Neuron (in vitro differentiated cells): ENCODE results near the gene VAX1.
A peak's percentile ranks its signal among the peaks of the same experiment; 100 is the strongest.
"Not testable (repeated sequence)": the region's sequence is repeated elsewhere in the genome, so short reads cannot be mapped to it uniquely, and the experiment has no call there.

Source experiments
- H2AFZ ChIP-seq: one replicate; pipeline ENCODE4 v1.6.1; 2013; ENCODE audit warnings: low read depth, mild to moderate bottlenecking, inconsistent platforms, low read length, moderate library complexity
- H3K27me3 ChIP-seq: one replicate; pipeline ENCODE4 v1.6.1; 2013; ENCODE audit warnings: low read length; ENCODE audit not compliant: insufficient read depth
- H3K36me3 ChIP-seq: one replicate; pipeline ENCODE4 v1.6.1; 2013; ENCODE audit warnings: low read length; ENCODE audit not compliant: insufficient read depth
- H3K4me1 ChIP-seq: one replicate; pipeline ENCODE4 v1.6.1; 2013; ENCODE audit warnings: low read length; ENCODE audit not compliant: insufficient read depth
- H3K4me3 ChIP-seq: 2 replicates; pipeline ENCODE4 v1.5.1; 2013; ENCODE audit warnings: mild to moderate bottlenecking, low read length, moderate library complexity
- H3K9me3 ChIP-seq: one replicate; pipeline ENCODE4 v1.6.1; 2013; ENCODE audit warnings: low read length

Gene VAX1, protein sequence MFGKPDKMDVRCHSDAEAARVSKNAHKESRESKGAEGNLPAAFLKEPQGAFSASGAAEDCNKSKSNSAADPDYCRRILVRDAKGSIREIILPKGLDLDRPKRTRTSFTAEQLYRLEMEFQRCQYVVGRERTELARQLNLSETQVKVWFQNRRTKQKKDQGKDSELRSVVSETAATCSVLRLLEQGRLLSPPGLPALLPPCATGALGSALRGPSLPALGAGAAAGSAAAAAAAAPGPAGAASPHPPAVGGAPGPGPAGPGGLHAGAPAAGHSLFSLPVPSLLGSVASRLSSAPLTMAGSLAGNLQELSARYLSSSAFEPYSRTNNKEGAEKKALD

DNA sequence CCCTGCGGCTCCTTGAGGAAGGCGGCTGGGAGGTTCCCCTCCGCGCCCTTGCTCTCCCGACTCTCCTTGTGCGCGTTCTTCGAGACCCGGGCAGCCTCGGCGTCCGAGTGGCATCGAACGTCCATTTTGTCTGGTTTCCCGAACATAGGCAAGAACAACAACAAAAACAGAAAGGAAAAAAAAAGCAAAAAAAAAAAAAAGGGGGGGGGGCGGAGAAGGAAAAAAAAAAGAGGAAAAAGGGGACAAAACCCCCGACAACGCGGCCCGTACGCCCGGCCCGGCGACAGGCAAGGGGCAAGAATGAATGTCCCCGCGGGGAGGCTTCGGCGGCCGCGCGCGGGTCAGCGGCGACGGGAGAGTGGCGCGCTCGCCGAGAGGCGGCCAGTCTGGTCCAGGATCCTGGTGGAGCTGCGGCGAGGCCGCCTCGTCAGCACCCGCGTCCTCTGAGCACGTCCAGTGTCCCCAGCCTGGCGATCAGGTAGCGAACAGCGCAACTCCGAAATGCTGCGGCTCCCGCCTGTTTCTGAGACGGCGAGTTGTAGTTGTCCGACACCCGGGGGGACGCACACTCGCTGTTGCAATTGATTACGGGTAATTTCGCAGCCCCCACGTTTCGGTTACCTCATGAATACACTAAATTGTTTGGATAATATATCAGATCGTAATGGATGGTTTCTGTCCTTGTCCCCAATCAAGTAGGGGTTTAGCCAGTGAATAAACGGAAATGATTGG, at the start of gene VAX1:
Gene VAX1 (minus strand): TSS at position 360 of the 732 bp plus-strand sequence. CDS start 214 bp downstream, at position 146.
- Histone ChIP-seq H3K36me3 (no peaks in the 10 kb centered on the region), H3K4me1 (peaks cover 19% of the 10 kb centered on the region), H3K4me3 (peak within 1 kb of the TSS; percentile 37), H3K27me3 (peaks cover 90% of the 10 kb centered on the region), H2AFZ (peak within 1 kb of the TSS; percentile 70), H3K9me3 (peaks cover 4% of the 10 kb centered on the region)

DNA sequence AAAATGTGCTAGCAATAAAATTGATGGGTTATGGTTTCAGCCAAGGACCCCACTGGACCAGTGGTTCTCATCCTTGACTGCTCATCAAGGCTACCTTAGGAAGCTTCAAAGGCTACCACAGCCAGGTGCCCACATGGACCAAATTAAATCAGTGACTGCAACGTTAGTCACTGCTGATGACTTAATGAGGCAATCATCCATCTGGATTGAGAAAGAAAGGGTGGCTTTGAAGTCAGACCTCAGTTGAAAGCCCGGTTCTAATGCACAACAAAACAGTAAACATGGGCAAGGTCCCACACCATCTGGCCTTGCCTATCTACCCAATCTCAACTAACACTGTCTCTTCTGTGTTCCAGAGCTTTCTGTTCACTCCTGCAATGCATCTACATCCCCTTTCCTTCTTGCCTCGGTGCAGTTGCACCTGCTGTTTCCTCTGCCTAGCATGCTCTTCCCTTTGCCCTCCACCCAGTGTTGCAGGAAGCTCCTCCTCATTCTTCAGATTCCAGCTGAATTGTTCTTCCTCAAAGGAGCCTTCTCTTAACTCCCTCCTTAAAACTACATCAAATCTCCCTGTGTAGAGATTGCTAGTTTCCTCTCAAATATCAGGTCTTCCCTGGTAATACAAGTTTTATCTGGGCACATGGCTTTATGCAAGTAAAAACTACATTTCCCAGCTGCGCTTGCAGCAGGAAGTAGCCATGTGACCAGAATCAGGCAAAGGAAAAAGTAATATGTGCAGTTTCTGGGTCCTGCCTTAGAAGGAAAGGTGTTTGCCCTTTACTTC, 49.0 kb upstream of the VAX1 start:
- Histone ChIP-seq H3K9me3 (no peaks in the 10 kb centered on the region), H2AFZ (no peak overlapping the region), H3K4me1 (no peaks in the 10 kb centered on the region), H3K4me3 (no peak overlapping the region), H3K36me3 (no peaks in the 10 kb centered on the region), H3K27me3 (no peaks in the 10 kb centered on the region)

GRCh38 chr10:117185817-117186216, 47.7 kb upstream of the VAX1 start:
- not testable (repeated sequence) for H3K4me3 ChIP-seq, H2AFZ ChIP-seq, H3K4me1 ChIP-seq, H3K9me3 ChIP-seq, H3K27me3 ChIP-seq, H3K36me3 ChIP-seq

GRCh38 chr10:117184821-117185220, 46.8 kb upstream of the VAX1 start:
- Histone ChIP-seq H3K27me3 (no peaks in the 10 kb centered on the region), H3K4me1 (no peaks in the 10 kb centered on the region), H3K9me3 (no peaks in the 10 kb centered on the region), H3K4me3 (no peak overlapping the region), H3K36me3 (no peaks in the 10 kb centered on the region), H2AFZ (no peak overlapping the region)

DNA sequence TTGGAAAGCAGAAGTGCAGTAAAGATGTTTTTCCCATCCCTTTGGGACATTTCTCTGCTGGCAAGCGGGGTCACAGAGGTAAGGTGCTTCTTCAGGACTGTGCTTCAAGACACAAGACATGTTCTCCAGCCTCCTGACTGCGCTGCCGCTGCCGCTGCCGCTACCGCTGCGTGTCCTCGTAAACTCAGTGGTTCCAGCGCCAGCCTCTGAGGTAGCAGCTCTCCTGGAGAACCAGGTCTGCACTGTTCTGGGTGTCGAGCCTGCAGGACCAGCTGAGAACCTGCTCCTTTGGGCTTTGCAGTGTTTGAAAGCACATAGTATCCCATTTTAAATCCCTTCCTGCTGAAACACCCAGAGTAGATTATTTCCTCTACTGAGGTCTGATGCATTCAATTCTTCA, 46.2 kb upstream of the VAX1 start:
- Histone ChIP-seq H3K9me3 (no peaks in the 10 kb centered on the region), H3K27me3 (no peaks in the 10 kb centered on the region), H3K36me3 (no peaks in the 10 kb centered on the region), H2AFZ (no peak overlapping the region), H3K4me3 (no peak overlapping the region), H3K4me1 (no peaks in the 10 kb centered on the region)

DNA sequence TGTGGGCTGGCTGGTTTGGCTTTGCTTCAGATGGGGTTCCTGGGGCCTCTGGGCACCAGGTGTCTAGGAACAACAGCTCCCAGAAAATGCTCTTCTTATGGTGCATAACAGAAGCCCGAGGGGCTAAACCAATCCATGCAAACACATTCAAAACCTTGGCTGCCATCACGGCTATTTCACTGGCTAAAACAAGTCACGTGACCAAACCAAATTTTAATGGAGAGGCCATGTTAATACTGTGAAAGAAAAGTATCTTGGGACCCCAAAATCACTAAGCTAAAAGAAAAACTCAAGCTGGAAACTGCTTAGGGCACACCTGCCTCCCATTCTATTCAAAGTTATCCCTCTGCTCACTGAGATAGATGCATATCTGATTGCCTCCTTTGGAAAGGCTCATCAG, 40.1 kb upstream of the VAX1 start:
- H2AFZ ChIP-seq, result no peak overlapping the region
- peaks cover 17% of the 10 kb centered on the region for H3K27me3 ChIP-seq
- no peaks in the 10 kb centered on the region for H3K36me3 ChIP-seq
- H3K4me3 ChIP-seq, result no peak overlapping the region
- no peaks in the 10 kb centered on the region for H3K9me3 ChIP-seq
- peaks cover 9% of the 10 kb centered on the region for H3K4me1 ChIP-seq

- Histone ChIP-seq H3K9me3 (no peaks in the 10 kb centered on the region), H3K36me3 (no peaks in the 10 kb centered on the region), H3K4me3 (peak overlapping the region; percentile 31), H3K27me3 (peaks cover 38% of the 10 kb centered on the region), H3K4me1 (peaks cover 9% of the 10 kb centered on the region), H2AFZ (no peak overlapping the region)
Observed at GRCh38 chr10:117175901-117176534, 37.9 kb upstream of the VAX1 start.

DNA sequence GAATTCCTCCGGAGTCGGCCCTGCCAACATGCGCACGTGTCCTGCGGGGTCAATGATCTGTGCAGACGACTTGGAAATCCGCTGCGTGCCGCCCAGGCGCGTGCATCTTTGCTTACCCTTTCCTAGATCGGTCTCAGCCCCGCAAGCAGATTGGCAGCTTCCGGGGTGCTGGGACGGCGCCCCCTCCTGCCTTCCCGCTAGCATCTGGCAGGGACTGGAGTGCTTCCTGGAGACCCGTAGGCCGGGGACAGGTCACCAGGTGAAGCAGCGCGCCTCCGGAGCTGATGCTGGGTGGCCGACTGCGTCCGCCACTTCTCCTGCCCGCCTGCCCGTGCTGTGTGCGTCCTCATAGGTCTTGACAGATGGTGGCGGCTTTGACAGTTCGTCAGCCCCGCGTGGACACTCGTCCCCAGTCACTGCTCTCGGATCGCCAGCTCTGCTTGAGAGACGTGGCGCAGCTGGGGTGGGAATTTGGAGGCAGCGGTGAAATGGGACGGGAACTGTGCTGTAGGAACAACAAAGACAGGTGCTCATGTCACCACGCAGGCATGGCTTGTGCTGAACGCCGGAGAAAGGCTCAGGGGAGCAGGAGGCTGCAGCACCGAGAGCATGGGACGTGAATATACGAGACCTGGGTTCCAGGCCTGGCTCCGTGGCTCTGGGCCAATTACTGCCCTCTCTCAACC, 37.3 kb upstream of the VAX1 start:
- no peaks in the 10 kb centered on the region for H3K9me3 ChIP-seq
- H3K27me3 ChIP-seq, result peaks cover 45% of the 10 kb centered on the region
- H2AFZ ChIP-seq, result no peak overlapping the region
- H3K4me3 ChIP-seq, result peak overlapping the region; percentile 31
- no peaks in the 10 kb centered on the region for H3K36me3 ChIP-seq
- H3K4me1 ChIP-seq, result peaks cover 9% of the 10 kb centered on the region

GRCh38 chr10:117174439-117175214, 36.6 kb upstream of the VAX1 start:
- Histone ChIP-seq H3K36me3 (no peaks in the 10 kb centered on the region), H2AFZ (no peak overlapping the region), H3K27me3 (peaks cover 52% of the 10 kb centered on the region), H3K9me3 (no peaks in the 10 kb centered on the region), H3K4me3 (peak overlapping the region; percentile 31), H3K4me1 (peaks cover 9% of the 10 kb centered on the region)

- H3K36me3 ChIP-seq, result no peaks in the 10 kb centered on the region
- H3K27me3 ChIP-seq, result peaks cover 90% of the 10 kb centered on the region
- no peaks in the 10 kb centered on the region for H3K9me3 ChIP-seq
- H3K4me1 ChIP-seq, result peaks cover 4% of the 10 kb centered on the region
- H2AFZ ChIP-seq, result no peak overlapping the region
- no peak overlapping the region for H3K4me3 ChIP-seq
Observed at GRCh38 chr10:117170244-117170643, 32.2 kb upstream of the VAX1 start.

GRCh38 chr10:117169480-117169879, 31.4 kb upstream of the VAX1 start:
- no peak overlapping the region for H2AFZ ChIP-seq
- no peaks in the 10 kb centered on the region for H3K9me3 ChIP-seq
- no peaks in the 10 kb centered on the region for H3K36me3 ChIP-seq
- no peak overlapping the region for H3K4me3 ChIP-seq
- no peaks in the 10 kb centered on the region for H3K4me1 ChIP-seq
- H3K27me3 ChIP-seq, result peaks cover 94% of the 10 kb centered on the region

DNA sequence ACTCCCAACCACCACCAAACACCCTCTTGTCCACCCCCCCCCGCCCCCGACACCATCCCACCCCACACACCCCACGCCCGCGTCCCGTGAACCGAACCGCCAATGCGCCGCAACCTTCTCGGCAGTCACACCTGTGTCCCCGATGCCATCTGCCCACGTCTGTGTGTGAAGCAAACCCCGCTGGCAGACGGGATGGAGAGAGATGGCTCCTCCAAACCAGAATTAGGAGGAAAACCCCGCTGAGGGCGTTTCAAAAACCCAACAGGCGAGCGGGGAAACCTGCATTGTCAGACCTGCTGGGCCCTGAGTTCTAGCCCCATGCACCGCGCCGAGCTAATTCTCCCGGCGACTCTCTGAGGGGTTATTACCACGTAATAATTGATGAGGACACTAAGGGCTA, 30.7 kb upstream of the VAX1 start:
- peaks cover 97% of the 10 kb centered on the region for H3K27me3 ChIP-seq
- no peak overlapping the region for H2AFZ ChIP-seq
- no peaks in the 10 kb centered on the region for H3K36me3 ChIP-seq
- H3K4me3 ChIP-seq, result no peak overlapping the region
- no peaks in the 10 kb centered on the region for H3K4me1 ChIP-seq
- no peaks in the 10 kb centered on the region for H3K9me3 ChIP-seq
